MG63 (cell line): Measurements from ENCODE around the gene RETNLB. TPM values are rescaled to one million over a fixed set of nuclear protein-coding genes. Genes with fewer than 3 reads are reported as not detected.

ENCODE experiments used
- DNase-seq: peaks from one replicate; pipeline ENCODE4 v3.0.0-alpha.2; 2020
- H3K27me3 ChIP-seq: fragments of 250-450 bp; sonication (Bioruptor Pico); 2 replicates; pipeline ENCODE4 v1.5.1; 2020; ENCODE audit warnings: mild to moderate bottlenecking, moderate library complexity
- H3K36me3 ChIP-seq: fragments of 250-450 bp; sonication (Bioruptor Pico); 2 replicates; pipeline ENCODE4 v1.5.1; 2020; ENCODE audit warnings: mild to moderate bottlenecking, moderate library complexity
- H3K4me3 ChIP-seq: fragments of 250-450 bp; sonication (Bioruptor Pico); 2 replicates; pipeline ENCODE4 v1.5.1; 2020; ENCODE audit warnings: mild to moderate bottlenecking, moderate library complexity
- H3K9me3 ChIP-seq: fragments of 250-450 bp; sonication (Bioruptor Pico); 2 replicates; pipeline ENCODE4 v1.5.1; 2020; ENCODE audit warnings: mild to moderate bottlenecking, moderate library complexity
- total RNA-seq: library from RNA; depleted of rRNA; stranded (reverse); fragments of >200 nt; shearing (Covaris generic); gene quantifications from 2 replicates; pipeline ENCODE4 v1.2.3, GENCODE V29; 2014; ENCODE audit warnings: low replicate concordance; rRNA removed

RETNLB gene, protein sequence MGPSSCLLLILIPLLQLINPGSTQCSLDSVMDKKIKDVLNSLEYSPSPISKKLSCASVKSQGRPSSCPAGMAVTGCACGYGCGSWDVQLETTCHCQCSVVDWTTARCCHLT
- not detected in 2 replicates for total RNA-seq

DNA sequence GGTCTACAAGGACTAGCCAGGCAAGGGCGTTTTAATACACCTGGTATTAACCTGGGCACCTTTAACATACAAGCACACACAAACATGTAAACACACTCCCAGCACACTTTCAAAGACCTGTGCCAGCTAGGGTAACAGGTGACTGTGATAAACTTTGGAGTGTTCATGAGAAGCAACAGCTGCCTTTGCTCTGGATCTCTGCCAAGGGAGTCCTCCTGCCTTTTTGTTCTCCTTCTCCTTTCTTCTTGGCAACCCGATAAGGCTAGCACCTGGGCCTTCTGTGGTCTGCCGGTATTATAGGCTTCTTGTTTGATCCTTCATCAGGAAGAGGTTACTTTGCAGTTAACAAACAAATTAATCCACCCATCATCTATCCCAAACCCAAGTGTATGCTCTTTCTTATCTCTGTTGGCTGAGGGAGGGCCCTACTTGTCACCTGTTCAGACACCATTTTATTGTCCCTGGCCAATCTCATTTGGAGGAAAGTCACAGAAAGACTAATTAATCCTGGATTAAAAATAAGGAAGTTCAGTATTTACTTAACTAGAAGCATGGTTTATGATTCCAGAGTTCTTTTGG, at the start of gene RETNLB:
TSS of gene RETNLB (minus strand) at position 7 of the 579 bp plus-strand sequence. CDS start 225 bp downstream, outside the sequence.
- no peaks in the 10 kb centered on the region for H3K36me3 ChIP-seq
- no peaks in the 10 kb centered on the region for H3K9me3 ChIP-seq
- H3K4me3 ChIP-seq, result no peak within 1 kb of the TSS
- peaks cover 10% of the 10 kb centered on the region for H3K27me3 ChIP-seq
- no peak for DNase-seq

GRCh38 chr3:108806316-108806715, 49.1 kb upstream of the RETNLB start:
- no peak overlapping the region for H3K4me3 ChIP-seq
- no peaks in the 10 kb centered on the region; the same call in 1 of the 2 replicates for H3K9me3 ChIP-seq
- no peaks in the 10 kb centered on the region for H3K36me3 ChIP-seq
- H3K27me3 ChIP-seq, result no peaks in the 10 kb centered on the region
- DNase-seq, result no peak

DNA sequence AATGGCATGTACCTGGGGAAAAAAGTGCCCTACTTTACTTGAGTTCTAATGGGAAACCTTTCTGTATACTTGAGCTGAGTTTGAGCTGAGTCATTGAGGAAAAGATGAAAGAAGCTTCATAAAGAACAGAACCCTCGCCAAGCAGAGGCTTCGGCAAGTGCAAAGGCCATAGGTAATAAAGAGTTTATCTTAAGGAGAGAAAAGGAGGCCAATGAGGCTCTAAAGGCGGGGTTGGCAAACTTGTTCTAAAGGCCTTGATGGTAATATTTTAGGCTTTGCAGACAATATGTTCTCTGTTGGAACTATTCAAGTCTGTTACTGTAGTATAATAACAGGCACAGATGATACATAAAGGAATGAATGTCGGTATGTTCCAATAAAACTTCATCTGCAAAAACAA, 47.8 kb upstream of the RETNLB start:
- Histone ChIP-seq H3K27me3 (no peaks in the 10 kb centered on the region), H3K9me3 (no peaks in the 10 kb centered on the region; the same call in 1 of the 2 replicates), H3K4me3 (no peak overlapping the region), H3K36me3 (no peaks in the 10 kb centered on the region)
- DNase-seq, result no peak

GRCh38 chr3:108804437-108804836, 47.2 kb upstream of the RETNLB start:
- Histone ChIP-seq H3K27me3 (no peaks in the 10 kb centered on the region), H3K4me3 (no peak overlapping the region), H3K9me3 (no peaks in the 10 kb centered on the region; the same call in 1 of the 2 replicates), H3K36me3 (no peaks in the 10 kb centered on the region)
- DNase-seq, result no peak

GRCh38 chr3:108791473-108791872, 34.3 kb upstream of the RETNLB start:
- no peak overlapping the region for H3K4me3 ChIP-seq
- DNase-seq, result no peak
- peaks cover 2% of the 10 kb centered on the region; the same call in 1 of the 2 replicates for H3K9me3 ChIP-seq
- no peaks in the 10 kb centered on the region for H3K27me3 ChIP-seq
- H3K36me3 ChIP-seq, result no peaks in the 10 kb centered on the region

DNA sequence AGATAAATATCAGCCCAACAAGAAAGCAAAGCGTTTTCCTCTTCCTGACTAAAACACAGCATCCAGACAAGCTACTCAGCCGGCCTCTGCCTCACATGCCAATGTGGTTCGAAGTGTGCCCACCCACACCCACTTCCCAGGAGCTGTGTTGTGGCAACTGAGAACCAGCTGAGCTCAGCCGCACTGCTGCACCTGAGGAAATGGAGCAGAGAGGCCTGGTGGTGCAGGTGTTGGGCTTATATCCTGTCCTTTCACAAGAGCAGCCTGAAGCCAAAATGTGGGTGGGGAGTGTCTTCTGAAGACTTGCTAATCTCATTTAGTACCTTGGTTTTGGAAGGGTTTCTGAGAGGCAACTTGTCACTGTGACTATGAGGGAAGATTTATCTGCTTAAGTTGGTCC, 23.0 kb upstream of the RETNLB start:
- Histone ChIP-seq H3K36me3 (no peaks in the 10 kb centered on the region), H3K9me3 (no peaks in the 10 kb centered on the region), H3K27me3 (no peaks in the 10 kb centered on the region), H3K4me3 (no peak overlapping the region)
- DNase-seq, result no peak

DNA sequence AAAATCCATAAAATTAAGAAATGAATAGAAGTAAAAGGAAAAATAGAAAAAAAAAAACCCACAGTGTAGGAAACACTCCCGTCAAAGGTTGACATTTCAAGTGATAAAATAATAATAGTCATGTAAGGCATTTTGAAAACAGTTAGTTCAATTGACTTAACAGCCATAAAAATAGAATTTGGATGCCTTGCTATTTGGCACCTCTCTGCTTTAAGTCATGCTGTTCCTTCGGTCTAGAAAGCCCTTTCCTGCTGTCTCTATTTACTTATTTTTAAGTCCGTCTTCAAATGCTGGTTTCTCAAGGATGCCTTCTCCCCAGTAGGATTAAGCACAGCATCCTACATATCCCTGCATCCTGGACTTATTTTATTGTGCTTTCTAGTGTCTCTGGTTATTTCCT, 22.3 kb upstream of the RETNLB start:
- H3K27me3 ChIP-seq, result no peaks in the 10 kb centered on the region
- no peaks in the 10 kb centered on the region for H3K9me3 ChIP-seq
- no peak for DNase-seq
- H3K4me3 ChIP-seq, result no peak overlapping the region
- no peaks in the 10 kb centered on the region for H3K36me3 ChIP-seq

GRCh38 chr3:108775649-108776048, 18.4 kb upstream of the RETNLB start:
- no peaks in the 10 kb centered on the region for H3K9me3 ChIP-seq
- no peaks in the 10 kb centered on the region for H3K36me3 ChIP-seq
- no peak overlapping the region for H3K4me3 ChIP-seq
- no peaks in the 10 kb centered on the region for H3K27me3 ChIP-seq
- DNase-seq, result no peak

DNA sequence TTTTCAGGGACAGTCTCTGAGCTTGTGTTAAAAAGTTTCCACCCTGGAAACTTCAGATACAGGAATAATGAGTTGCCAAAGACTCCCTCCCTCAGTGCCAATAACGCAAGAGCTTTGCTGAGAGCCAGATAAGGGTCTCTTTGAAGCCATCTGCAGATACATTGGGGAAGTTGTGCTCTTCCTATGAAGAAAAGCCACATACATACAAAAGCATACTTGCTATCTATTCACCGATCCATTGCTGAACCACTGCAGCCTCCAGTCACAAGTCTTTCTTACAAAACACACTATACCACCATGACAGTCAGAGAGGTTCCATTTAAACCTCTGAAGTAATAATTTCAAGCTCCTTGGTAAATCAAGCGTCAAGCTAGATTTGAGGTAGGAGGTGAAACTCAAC, 10.0 kb upstream of the RETNLB start:
- Histone ChIP-seq H3K4me3 (no peak overlapping the region), H3K9me3 (no peaks in the 10 kb centered on the region), H3K27me3 (no peaks in the 10 kb centered on the region; the same call in 1 of the 2 replicates), H3K36me3 (no peaks in the 10 kb centered on the region)
- DNase-seq, result no peak

DNA sequence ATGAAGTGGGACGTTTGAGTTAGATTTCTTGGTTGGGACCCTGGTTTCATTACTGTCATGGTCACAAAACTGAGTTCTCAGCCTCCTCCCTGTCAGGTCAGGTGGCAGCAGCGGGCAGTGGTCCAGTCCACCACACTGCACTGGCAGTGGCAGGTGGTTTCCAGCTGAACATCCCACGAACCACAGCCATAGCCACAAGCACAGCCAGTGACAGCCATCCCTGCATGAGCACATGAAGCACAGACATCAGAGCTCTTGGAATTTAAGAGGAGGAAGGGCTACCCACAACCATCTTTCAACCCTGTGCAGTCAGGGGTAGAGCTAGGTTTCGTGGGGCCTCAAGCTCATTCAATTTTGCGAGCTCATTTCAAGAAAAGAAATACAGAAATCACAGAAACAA, 1.5 kb downstream of the RETNLB start:
- Histone ChIP-seq H3K4me3 (no peak overlapping the region), H3K36me3 (no peaks in the 10 kb centered on the region), H3K9me3 (no peaks in the 10 kb centered on the region), H3K27me3 (peaks cover 3% of the 10 kb centered on the region; the same call in 1 of the 2 replicates)
- DNase-seq, result no peak

DNA sequence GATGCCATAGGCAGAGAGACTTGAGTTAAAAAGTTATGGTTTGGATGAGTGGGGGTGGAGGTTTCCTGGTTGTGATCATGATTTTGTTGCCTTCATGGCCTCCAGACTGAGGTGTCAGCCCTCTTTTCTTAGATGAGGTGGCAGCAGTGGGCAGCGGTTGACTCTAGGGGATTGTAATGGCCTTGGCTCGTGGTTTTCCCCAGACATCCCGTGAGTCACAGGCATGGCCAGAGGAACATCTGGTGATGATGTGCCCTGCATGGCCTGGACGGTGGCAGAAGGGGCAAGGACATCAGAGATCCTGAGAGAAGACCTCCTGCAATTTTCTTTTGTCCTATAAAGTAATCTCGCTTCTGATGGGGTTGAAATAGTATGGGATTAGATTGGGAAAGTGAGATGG, 12.4 kb downstream of the RETNLB start:
- H3K4me3 ChIP-seq, result no peak overlapping the region
- H3K36me3 ChIP-seq, result no peaks in the 10 kb centered on the region
- DNase-seq, result no peak
- H3K9me3 ChIP-seq, result no peaks in the 10 kb centered on the region
- no peaks in the 10 kb centered on the region for H3K27me3 ChIP-seq

GRCh38 chr3:108742929-108743328, 14.3 kb downstream of the RETNLB start:
- no peaks in the 10 kb centered on the region for H3K36me3 ChIP-seq
- no peak overlapping the region for H3K4me3 ChIP-seq
- no peak for DNase-seq
- H3K9me3 ChIP-seq, result no peaks in the 10 kb centered on the region
- H3K27me3 ChIP-seq, result no peaks in the 10 kb centered on the region

GRCh38 chr3:108736821-108737220, 20.4 kb downstream of the RETNLB start:
- Histone ChIP-seq H3K27me3 (peaks cover 6% of the 10 kb centered on the region; the same call in 1 of the 2 replicates), H3K4me3 (no peak overlapping the region), H3K36me3 (no peaks in the 10 kb centered on the region), H3K9me3 (no peaks in the 10 kb centered on the region)
- DNase-seq, result no peak

- no peak for DNase-seq
- H3K4me3 ChIP-seq, result no peak overlapping the region
- no peaks in the 10 kb centered on the region for H3K36me3 ChIP-seq
- no peaks in the 10 kb centered on the region for H3K9me3 ChIP-seq
- peaks cover 4% of the 10 kb centered on the region; the same call in 1 of the 2 replicates for H3K27me3 ChIP-seq
These were observed 28.3 kb downstream of the RETNLB start for GRCh38 chr3:108728934-108729333.

- no peaks in the 10 kb centered on the region for H3K36me3 ChIP-seq
- no peaks in the 10 kb centered on the region for H3K9me3 ChIP-seq
These were observed 29.1 kb downstream of the RETNLB start for GRCh38 chr3:108728105-108728504.

GRCh38 chr3:108724101-108724500, 33.1 kb downstream of the RETNLB start:
- no peaks in the 10 kb centered on the region for H3K36me3 ChIP-seq
- H3K9me3 ChIP-seq, result no peaks in the 10 kb centered on the region
- no peaks in the 10 kb centered on the region for H3K27me3 ChIP-seq
- DNase-seq, result no peak
- no peak overlapping the region for H3K4me3 ChIP-seq

More at GRCh38 chr3:108728105-108728504, 29.1 kb downstream of the RETNLB start:
- H3K4me3 ChIP-seq, result no peak overlapping the region
- H3K27me3 ChIP-seq, result no peaks in the 10 kb centered on the region
- no peak for DNase-seq

GRCh38 chr3:108722724-108723123, 34.5 kb downstream of the RETNLB start:
- Histone ChIP-seq H3K36me3 (no peaks in the 10 kb centered on the region), H3K9me3 (no peaks in the 10 kb centered on the region), H3K27me3 (no peaks in the 10 kb centered on the region), H3K4me3 (no peak overlapping the region)
- DNase-seq, result no peak

GRCh38 chr3:108719178-108719806, 37.9 kb downstream of the RETNLB start:
- no peaks in the 10 kb centered on the region; the same call in 1 of the 2 replicates for H3K27me3 ChIP-seq
- no peak overlapping the region for H3K4me3 ChIP-seq
- no peaks in the 10 kb centered on the region for H3K9me3 ChIP-seq
- no peak for DNase-seq
- no peaks in the 10 kb centered on the region for H3K36me3 ChIP-seq
